Measurements from ENCODE around the gene FOXG1. TPM values are rescaled to one million over a fixed set of nuclear protein-coding genes. Genes with fewer than 3 reads are reported as not detected.

Gene FOXG1
- polyA plus RNA-seq, 1 donor from 2014 or later, result 53.5 TPM

DNA sequence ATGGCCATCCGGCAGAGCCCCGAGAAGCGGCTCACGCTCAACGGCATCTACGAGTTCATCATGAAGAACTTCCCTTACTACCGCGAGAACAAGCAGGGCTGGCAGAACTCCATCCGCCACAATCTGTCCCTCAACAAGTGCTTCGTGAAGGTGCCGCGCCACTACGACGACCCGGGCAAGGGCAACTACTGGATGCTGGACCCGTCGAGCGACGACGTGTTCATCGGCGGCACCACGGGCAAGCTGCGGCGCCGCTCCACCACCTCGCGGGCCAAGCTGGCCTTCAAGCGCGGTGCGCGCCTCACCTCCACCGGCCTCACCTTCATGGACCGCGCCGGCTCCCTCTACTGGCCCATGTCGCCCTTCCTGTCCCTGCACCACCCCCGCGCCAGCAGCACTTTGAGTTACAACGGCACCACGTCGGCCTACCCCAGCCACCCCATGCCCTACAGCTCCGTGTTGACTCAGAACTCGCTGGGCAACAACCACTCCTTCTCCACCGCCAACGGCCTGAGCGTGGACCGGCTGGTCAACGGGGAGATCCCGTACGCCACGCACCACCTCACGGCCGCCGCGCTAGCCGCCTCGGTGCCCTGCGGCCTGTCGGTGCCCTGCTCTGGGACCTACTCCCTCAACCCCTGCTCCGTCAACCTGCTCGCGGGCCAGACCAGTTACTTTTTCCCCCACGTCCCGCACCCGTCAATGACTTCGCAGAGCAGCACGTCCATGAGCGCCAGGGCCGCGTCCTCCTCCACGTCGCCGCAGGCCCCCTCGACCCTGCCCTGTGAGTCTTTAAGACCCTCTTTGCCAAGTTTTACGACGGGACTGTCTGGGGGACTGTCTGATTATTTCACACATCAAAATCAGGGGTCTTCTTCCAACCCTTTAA lies 1.5 kb downstream of the FOXG1 start:
- Histone ChIP-seq H3F3A (ENCODE audit: insufficient read depth, low read length, poor library complexity, severe bottlenecking) (peaks cover 31% of the 10 kb centered on the region), H3K79me2 (replicated peaks; ENCODE audit: insufficient read depth, low read length) (peaks cover 87% of the 10 kb centered on the region), H4K20me1 (ENCODE audit: insufficient read depth) (peaks cover 17% of the 10 kb centered on the region), H3K4me2 (ENCODE audit: low read length) (no peak overlapping the region), H3K36me3 (ENCODE audit: insufficient read depth, low read length) (peaks cover 26% of the 10 kb centered on the region), H3K27me3 (ENCODE audit: insufficient read depth, low read depth, low read length) (no peaks in the 10 kb centered on the region), H3K4me3 (ENCODE audit: low read length) (peak overlapping the region; percentile 89), H3K27ac (ENCODE audit: low read length) (peak overlapping the region; percentile 100), H3K9me2 (ENCODE audit: insufficient read depth, low read length) (no peaks in the 10 kb centered on the region), H2AFZ (ENCODE audit: low read depth, low read length) (no peak overlapping the region), H3K9me3 (ENCODE audit: low read length) (no peaks in the 10 kb centered on the region), H3K9ac (ENCODE audit: low read length) (peak overlapping the region; percentile 95)
- TF ChIP-seq POLR2AphosphoS5 (IDR thresholded peaks at IDR 0.05) (peak; percentile 73), REST (IDR thresholded peaks at IDR 0.05; ENCODE audit: borderline replicate concordance) (peak; percentile 92), EP300 (conservative IDR thresholded peaks at IDR 0.05; ENCODE audit: poor library complexity, severe bottlenecking) (no peak), TAF1 (IDR thresholded peaks at IDR 0.05; ENCODE audit: low read depth) (no peak)
- TF ChIP-seq, protein P1, sequence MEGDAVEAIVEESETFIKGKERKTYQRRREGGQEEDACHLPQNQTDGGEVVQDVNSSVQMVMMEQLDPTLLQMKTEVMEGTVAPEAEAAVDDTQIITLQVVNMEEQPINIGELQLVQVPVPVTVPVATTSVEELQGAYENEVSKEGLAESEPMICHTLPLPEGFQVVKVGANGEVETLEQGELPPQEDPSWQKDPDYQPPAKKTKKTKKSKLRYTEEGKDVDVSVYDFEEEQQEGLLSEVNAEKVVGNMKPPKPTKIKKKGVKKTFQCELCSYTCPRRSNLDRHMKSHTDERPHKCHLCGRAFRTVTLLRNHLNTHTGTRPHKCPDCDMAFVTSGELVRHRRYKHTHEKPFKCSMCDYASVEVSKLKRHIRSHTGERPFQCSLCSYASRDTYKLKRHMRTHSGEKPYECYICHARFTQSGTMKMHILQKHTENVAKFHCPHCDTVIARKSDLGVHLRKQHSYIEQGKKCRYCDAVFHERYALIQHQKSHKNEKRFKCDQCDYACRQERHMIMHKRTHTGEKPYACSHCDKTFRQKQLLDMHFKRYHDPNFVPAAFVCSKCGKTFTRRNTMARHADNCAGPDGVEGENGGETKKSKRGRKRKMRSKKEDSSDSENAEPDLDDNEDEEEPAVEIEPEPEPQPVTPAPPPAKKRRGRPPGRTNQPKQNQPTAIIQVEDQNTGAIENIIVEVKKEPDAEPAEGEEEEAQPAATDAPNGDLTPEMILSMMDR (IDR thresholded peaks at IDR 0.05; ENCODE audit: poor library complexity, severe bottlenecking), result peak; percentile 11

GRCh38 chr14:28769276-28769880 lies 2.8 kb downstream of the FOXG1 start:
- H3K9me3 ChIP-seq (ENCODE audit: low read length), result no peaks in the 10 kb centered on the region
- peaks cover 25% of the 10 kb centered on the region for H3F3A ChIP-seq (ENCODE audit: insufficient read depth, low read length, poor library complexity, severe bottlenecking)
- H3K4me2 ChIP-seq (ENCODE audit: low read length), result peak overlapping the region; percentile 89
- H2AFZ ChIP-seq (ENCODE audit: low read depth, low read length), result no peak overlapping the region
- no peak for TF ChIP-seq POLR2AphosphoS5 (IDR thresholded peaks at IDR 0.05)
- no peak for TF ChIP-seq EP300 (conservative IDR thresholded peaks at IDR 0.05; ENCODE audit: poor library complexity, severe bottlenecking)
- no peak for TF ChIP-seq MXI1 (conservative IDR thresholded peaks at IDR 0.05; ENCODE audit: poor library complexity, severe bottlenecking)
- TF ChIP-seq, protein P1 (IDR thresholded peaks at IDR 0.05; ENCODE audit: poor library complexity, severe bottlenecking), result no peak
- no peak for TF ChIP-seq SMC3 (conservative IDR thresholded peaks at IDR 0.05; ENCODE audit: poor library complexity)
- TF ChIP-seq REST (IDR thresholded peaks at IDR 0.05; ENCODE audit: borderline replicate concordance), result peak; percentile 80
- no peak for TF ChIP-seq RAD21 (conservative IDR thresholded peaks at IDR 0.05)
- no peak for TF ChIP-seq TAF1 (IDR thresholded peaks at IDR 0.05; ENCODE audit: low read depth)
- peaks cover 30% of the 10 kb centered on the region for H3K36me3 ChIP-seq (ENCODE audit: insufficient read depth, low read length)
- peaks cover 17% of the 10 kb centered on the region for H4K20me1 ChIP-seq (ENCODE audit: insufficient read depth)
- peaks cover 87% of the 10 kb centered on the region for H3K79me2 ChIP-seq (replicated peaks; ENCODE audit: insufficient read depth, low read length)
- peak overlapping the region; percentile 89 for H3K4me3 ChIP-seq (ENCODE audit: low read length)
- peak overlapping the region; percentile 100 for H3K27ac ChIP-seq (ENCODE audit: low read length)
- peak overlapping the region; percentile 95 for H3K9ac ChIP-seq (ENCODE audit: low read length)
- no peaks in the 10 kb centered on the region for H3K27me3 ChIP-seq (ENCODE audit: insufficient read depth, low read depth, low read length)
- no peaks in the 10 kb centered on the region for H3K9me2 ChIP-seq (ENCODE audit: insufficient read depth, low read length)

Data from neural cell (in vitro differentiated cells).